GM13976 (cell line): ENCODE measurements around the gene DAB2.

Experiments used
- DNase-seq: peaks from one replicate; pipeline ENCODE4 v3.0.0; 2012; ENCODE audit warnings: low spot score
- in situ Hi-C: fragments of 300-500 bp; cut with MboI; formaldehyde crosslinking; loops from one replicate; pipeline ENCODE4 v1.12.0; 2022; ENCODE audit warnings: low sequenced_read_pairs, mixed read lengths, inconsistent platforms; ENCODE audit not compliant: unreplicated experiment
- TF ChIP-seq, protein P1 (sequence below): IDR thresholded peaks from 2 replicates; pipeline ENCODE4 v1.5.1; 2012; ENCODE audit warnings: borderline replicate concordance, mild to moderate bottlenecking; ENCODE audit not compliant: insufficient read depth; ENCODE audit errors: extremely low read depth, missing control alignments, control extremely low read depth

DAB2 gene

DNA sequence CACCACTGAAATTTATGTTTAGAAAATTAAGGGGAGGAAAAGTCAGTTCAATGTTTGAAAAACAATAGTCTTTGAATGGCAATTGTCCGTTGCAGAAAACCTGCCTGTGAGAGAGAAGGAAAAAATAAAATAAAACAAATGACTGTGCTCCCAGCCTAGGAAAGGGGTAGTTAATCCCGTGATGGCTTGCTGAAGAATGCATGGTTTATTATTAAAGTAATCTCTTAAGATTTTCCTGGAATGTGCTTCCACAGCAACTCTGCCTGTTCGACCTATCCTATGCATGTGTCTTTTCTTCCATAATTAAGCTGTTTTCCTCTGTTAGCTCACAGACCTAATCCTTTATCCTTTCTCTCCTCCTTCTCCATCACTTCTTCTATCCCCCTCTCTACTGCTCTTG, 2.4 kb upstream of the DAB2 start:
- TF ChIP-seq, protein P1, sequence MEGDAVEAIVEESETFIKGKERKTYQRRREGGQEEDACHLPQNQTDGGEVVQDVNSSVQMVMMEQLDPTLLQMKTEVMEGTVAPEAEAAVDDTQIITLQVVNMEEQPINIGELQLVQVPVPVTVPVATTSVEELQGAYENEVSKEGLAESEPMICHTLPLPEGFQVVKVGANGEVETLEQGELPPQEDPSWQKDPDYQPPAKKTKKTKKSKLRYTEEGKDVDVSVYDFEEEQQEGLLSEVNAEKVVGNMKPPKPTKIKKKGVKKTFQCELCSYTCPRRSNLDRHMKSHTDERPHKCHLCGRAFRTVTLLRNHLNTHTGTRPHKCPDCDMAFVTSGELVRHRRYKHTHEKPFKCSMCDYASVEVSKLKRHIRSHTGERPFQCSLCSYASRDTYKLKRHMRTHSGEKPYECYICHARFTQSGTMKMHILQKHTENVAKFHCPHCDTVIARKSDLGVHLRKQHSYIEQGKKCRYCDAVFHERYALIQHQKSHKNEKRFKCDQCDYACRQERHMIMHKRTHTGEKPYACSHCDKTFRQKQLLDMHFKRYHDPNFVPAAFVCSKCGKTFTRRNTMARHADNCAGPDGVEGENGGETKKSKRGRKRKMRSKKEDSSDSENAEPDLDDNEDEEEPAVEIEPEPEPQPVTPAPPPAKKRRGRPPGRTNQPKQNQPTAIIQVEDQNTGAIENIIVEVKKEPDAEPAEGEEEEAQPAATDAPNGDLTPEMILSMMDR, result no peak
- in situ Hi-C loops, result no loop called here
- no peak for DNase-seq

DNA sequence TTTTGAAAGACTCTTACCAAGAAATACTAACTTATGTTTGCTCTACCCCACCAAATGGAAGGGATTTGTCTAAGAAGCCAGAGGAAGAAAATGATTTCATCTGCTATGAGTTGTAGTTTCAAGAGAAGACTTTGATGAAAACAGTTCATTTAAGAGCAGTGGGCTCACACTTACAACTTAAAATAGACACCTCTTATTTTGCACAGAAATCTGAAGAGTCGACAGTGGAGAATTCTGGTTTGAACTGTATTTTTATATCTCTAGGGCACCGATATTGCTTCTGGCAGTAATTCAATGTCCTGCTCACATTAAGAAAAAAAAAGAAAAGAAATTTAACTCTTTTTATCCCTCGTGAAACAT, 1.9 kb upstream of the DAB2 start:
- TF ChIP-seq, protein P1, result no peak
- DNase-seq, result no peak
- in situ Hi-C loops, result no loop called here

- TF ChIP-seq, protein P1, result no peak
- in situ Hi-C loops, result no loop called here
- DNase-seq, result no peak
Measured at GRCh38 chr5:39426051-39426745, 1.4 kb upstream of the DAB2 start.

- no peak for DNase-seq
- TF ChIP-seq, protein P1, result no peak
- in situ Hi-C loops, result no loop called here
Measured at GRCh38 chr5:39423331-39423751, 1.4 kb downstream of the DAB2 start.

- in situ Hi-C loops, result no loop called here
- TF ChIP-seq, protein P1, result no peak
- DNase-seq, result no peak
Measured at GRCh38 chr5:39422728-39423285, 2.0 kb downstream of the DAB2 start.

- DNase-seq, result no peak
- in situ Hi-C loops, result no loop called here
- TF ChIP-seq, protein P1, result no peak
Measured at GRCh38 chr5:39422036-39422606, 2.7 kb downstream of the DAB2 start.
